NCI-H446 treated with DMSO at 0.1 percent for 48 hours (cell line): ENCODE results near the gene PIM1.
A peak's percentile ranks its signal among the peaks of the same experiment; 100 is the strongest.
"Not testable (repeated sequence)": the region's sequence is repeated elsewhere in the genome, so short reads cannot be mapped to it uniquely, and the experiment has no call there.

Source experiments
- DNase-seq: peaks from one replicate; lab custom pipeline; 2025; lab: John Stamatoyannopoulos, UW

Gene PIM1

GRCh38 chr6:37188962-37189510 is 19.1 kb downstream of the PIM1 start:
- DNase-seq, result no peak

GRCh38 chr6:37190159-37190535 is 20.2 kb downstream of the PIM1 start:
- no peak for DNase-seq

- no peak for DNase-seq
These were observed 22.7 kb downstream of the PIM1 start for GRCh38 chr6:37192666-37193065.

GRCh38 chr6:37194886-37195285 is 24.9 kb downstream of the PIM1 start:
- not testable (repeated sequence) for DNase-seq

GRCh38 chr6:37196451-37196850 is 26.5 kb downstream of the PIM1 start:
- DNase-seq, result not testable (repeated sequence)

- no peak for DNase-seq
These were observed 30.1 kb downstream of the PIM1 start for GRCh38 chr6:37200085-37200484.

GRCh38 chr6:37201726-37202125 is 31.8 kb downstream of the PIM1 start:
- no peak for DNase-seq

GRCh38 chr6:37202788-37203491 is 33.0 kb downstream of the PIM1 start:
- DNase-seq, result no peak

GRCh38 chr6:37204014-37204751 is 34.2 kb downstream of the PIM1 start:
- DNase-seq, result no peak

GRCh38 chr6:37205175-37205996 is 35.4 kb downstream of the PIM1 start:
- DNase-seq, result no peak

- DNase-seq, result no peak
These were observed 36.0 kb downstream of the PIM1 start for GRCh38 chr6:37205997-37206340.

- no peak for DNase-seq
These were observed 36.7 kb downstream of the PIM1 start for GRCh38 chr6:37206622-37207021.

GRCh38 chr6:37207903-37208456 is 38.0 kb downstream of the PIM1 start:
- peak; percentile 9 for DNase-seq

GRCh38 chr6:37208793-37209192 is 38.8 kb downstream of the PIM1 start:
- DNase-seq, result no peak

- no peak for DNase-seq
These were observed 39.7 kb downstream of the PIM1 start for GRCh38 chr6:37209461-37210205.

- DNase-seq, result peak; percentile 53
These were observed 40.5 kb downstream of the PIM1 start for GRCh38 chr6:37210313-37210968.

- DNase-seq, result no peak
These were observed 42.3 kb downstream of the PIM1 start for GRCh38 chr6:37212268-37212667.

GRCh38 chr6:37218061-37218460 is 48.1 kb downstream of the PIM1 start:
- no peak for DNase-seq

- no peak for DNase-seq
These were observed 48.6 kb downstream of the PIM1 start for GRCh38 chr6:37218511-37218910.

- no peak for DNase-seq
These were observed 51.7 kb downstream of the PIM1 start for GRCh38 chr6:37221585-37222124.
